NCI-H526 treated with DMSO at 0.1 percent for 48 hours (cell line): ENCODE results near the gene MIPOL1.
"Not testable (repeated sequence)": the region's sequence is repeated elsewhere in the genome, so short reads cannot be mapped to it uniquely, and the experiment has no call there.

Source experiments
- DNase-seq: peaks from one replicate; lab custom pipeline; 2025; lab: John Stamatoyannopoulos, UW

The MIPOL1 gene

GRCh38 chr14:37285220-37285619, 87.5 kb downstream of the MIPOL1 start:
- DNase-seq: no peak

- DNase-seq: no peak
Measured at GRCh38 chr14:37289688-37290087, 92.0 kb downstream of the MIPOL1 start.

GRCh38 chr14:37295262-37295661, 97.5 kb downstream of the MIPOL1 start:
- DNase-seq: not testable (repeated sequence)

- no peak for DNase-seq
Measured at GRCh38 chr14:37311252-37311651, 113.5 kb downstream of the MIPOL1 start.

- no peak for DNase-seq
Measured at GRCh38 chr14:37318938-37319337, 121.2 kb downstream of the MIPOL1 start.

- no peak for DNase-seq
Measured at GRCh38 chr14:37320106-37320505, 122.4 kb downstream of the MIPOL1 start.

GRCh38 chr14:37325332-37325731, 127.6 kb downstream of the MIPOL1 start:
- DNase-seq: no peak

GRCh38 chr14:37326434-37326833, 128.7 kb downstream of the MIPOL1 start:
- no peak for DNase-seq

GRCh38 chr14:37327933-37328332, 130.2 kb downstream of the MIPOL1 start:
- DNase-seq: not testable (repeated sequence)

- DNase-seq: no peak
Measured at GRCh38 chr14:37328673-37329072, 130.9 kb downstream of the MIPOL1 start.

- no peak for DNase-seq
Measured at GRCh38 chr14:37329189-37330001, 131.7 kb downstream of the MIPOL1 start.

GRCh38 chr14:37330910-37331309, 133.2 kb downstream of the MIPOL1 start:
- no peak for DNase-seq

- DNase-seq: no peak
Measured at GRCh38 chr14:37340353-37340752, 142.6 kb downstream of the MIPOL1 start.

- no peak for DNase-seq
Measured at GRCh38 chr14:37343307-37344094, 145.8 kb downstream of the MIPOL1 start.

- DNase-seq: no peak
Measured at GRCh38 chr14:37363661-37364060, 165.9 kb downstream of the MIPOL1 start.

GRCh38 chr14:37369425-37369824, 171.7 kb downstream of the MIPOL1 start:
- peak; percentile 84 for DNase-seq

- DNase-seq: no peak
Measured at GRCh38 chr14:37375566-37375965, 177.8 kb downstream of the MIPOL1 start.

- DNase-seq: peak; percentile 88
Measured at GRCh38 chr14:37376944-37377609, 179.3 kb downstream of the MIPOL1 start.

- peak; percentile 73 for DNase-seq
Measured at GRCh38 chr14:37384870-37385596, 187.3 kb downstream of the MIPOL1 start.

- not testable (repeated sequence) for DNase-seq
Measured at GRCh38 chr14:37397157-37397940, 199.6 kb downstream of the MIPOL1 start.

GRCh38 chr14:37397941-37398215, 200.1 kb downstream of the MIPOL1 start:
- no peak for DNase-seq
